Tibial nerve (tissue), 4 donors: ENCODE results near the gene VRK1. TPM values are rescaled to one million over a fixed set of nuclear protein-coding genes. Genes with fewer than 3 reads are reported as not detected.

Experiments used
- DNase-seq, 2 donors: peaks; one replicate each; pipeline ENCODE4 v3.0.0-alpha.2; 2019; ENCODE audit warnings: low spot score in 2 of 2
- H3K27ac ChIP-seq, 4 donors: fragments of 200-600 bp; sonication (generic) in 3 of 4; one replicate each; pipeline ENCODE4 v1.5.1; 2017 to 2019; ENCODE audit warnings: mild to moderate bottlenecking in 1 of 4
- H3K27me3 ChIP-seq, 2 donors: fragments of 200-600 bp; sonication (generic) in 1 of 2; one replicate each; pipeline versions ENCODE4 v1.5.1 to v1.6.0; 2017 to 2019
- H3K36me3 ChIP-seq, 3 donors: fragments of 200-600 bp; sonication (generic); one replicate each; pipeline ENCODE4 v1.5.1; 2018 to 2019
- H3K4me1 ChIP-seq, 4 donors: fragments of 200-600 bp; sonication (generic) in 3 of 4; one replicate each; pipeline ENCODE4 v1.5.1; 2017 to 2019
- H3K4me3 ChIP-seq, 4 donors: fragments of 200-600 bp; sonication (generic) in 3 of 4; one replicate each; pipeline ENCODE4 v1.5.1; 2017 to 2019; ENCODE audit warnings: mild to moderate bottlenecking in 1 of 4, moderate library complexity in 1 of 4
- H3K9me3 ChIP-seq, 4 donors: fragments of 200-600 bp; sonication (generic) in 3 of 4; one replicate each; pipeline ENCODE4 v1.5.1; 2017 to 2019
- EP300 ChIP-seq, 2 donors: sonication (generic); formaldehyde crosslinking; IDR thresholded peaks; one replicate each; pipeline ENCODE4 v1.6.1; 2017; ENCODE audit warnings: antibody characterized with exemption in 2 of 2, mild to moderate bottlenecking in 1 of 2
- POLR2A ChIP-seq, 2 donors: fragments of 450-650 bp; IDR thresholded peaks; one replicate each; pipeline ENCODE4 v1.6.1; 2017; ENCODE audit warnings: antibody characterized with exemption in 2 of 2, mild to moderate bottlenecking in 2 of 2, moderate library complexity in 2 of 2
- WGBS, 2 donors: methylation state at CpG; one replicate each; pipeline ENCODE4 v1.1.5; 2018; 5-methylcytosine and 5-hydroxymethylcytosine counted together
- total RNA-seq, 4 donors: library from RNA; depleted of rRNA; stranded (reverse); fragments of >200 nt; gene quantifications; one replicate each; pipeline ENCODE4 v1.1.0, GENCODE V29; 2016
- TF ChIP-seq, protein P1 (sequence below), 5 experiments: fragments of 200-600 bp in 3 of 5; fragments of 450-650 bp in 2 of 5; sonication (generic) in 3 of 5; IDR thresholded peaks; one replicate each; pipeline ENCODE4 v1.5.1; 2016 to 2019; ENCODE audit warnings: antibody characterized with exemption in 5 of 5, mild to moderate bottlenecking in 3 of 5, moderate library complexity in 2 of 5

VRK1 gene
- total RNA-seq, 4 donors from 2014 or later = 5.4 to 11.0 (median 9.0) TPM

GRCh38 chr14:96911499-96912149 lies 114.4 kb downstream of the VRK1 start:
- WGBS, 2 donors = 12 to 14% methylated on average over 6 of the region's 6 CpGs
- H3K36me3 ChIP-seq = no peaks in the 10 kb centered on the region
- no peak overlapping the region for H3K4me3 ChIP-seq
- no peak overlapping the region for H3K27ac ChIP-seq
- DNase-seq = no peak
- TF ChIP-seq, protein P1, sequence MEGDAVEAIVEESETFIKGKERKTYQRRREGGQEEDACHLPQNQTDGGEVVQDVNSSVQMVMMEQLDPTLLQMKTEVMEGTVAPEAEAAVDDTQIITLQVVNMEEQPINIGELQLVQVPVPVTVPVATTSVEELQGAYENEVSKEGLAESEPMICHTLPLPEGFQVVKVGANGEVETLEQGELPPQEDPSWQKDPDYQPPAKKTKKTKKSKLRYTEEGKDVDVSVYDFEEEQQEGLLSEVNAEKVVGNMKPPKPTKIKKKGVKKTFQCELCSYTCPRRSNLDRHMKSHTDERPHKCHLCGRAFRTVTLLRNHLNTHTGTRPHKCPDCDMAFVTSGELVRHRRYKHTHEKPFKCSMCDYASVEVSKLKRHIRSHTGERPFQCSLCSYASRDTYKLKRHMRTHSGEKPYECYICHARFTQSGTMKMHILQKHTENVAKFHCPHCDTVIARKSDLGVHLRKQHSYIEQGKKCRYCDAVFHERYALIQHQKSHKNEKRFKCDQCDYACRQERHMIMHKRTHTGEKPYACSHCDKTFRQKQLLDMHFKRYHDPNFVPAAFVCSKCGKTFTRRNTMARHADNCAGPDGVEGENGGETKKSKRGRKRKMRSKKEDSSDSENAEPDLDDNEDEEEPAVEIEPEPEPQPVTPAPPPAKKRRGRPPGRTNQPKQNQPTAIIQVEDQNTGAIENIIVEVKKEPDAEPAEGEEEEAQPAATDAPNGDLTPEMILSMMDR (IDR thresholded peaks at IDR 0.05) = no peak
- TF ChIP-seq EP300 (IDR thresholded peaks at IDR 0.05) (no peak), POLR2A (IDR thresholded peaks at IDR 0.05) (no peak)
- no peaks in the 10 kb centered on the region for H3K27me3 ChIP-seq
- H3K4me1 ChIP-seq = no peaks in the 10 kb centered on the region
- H3K9me3 ChIP-seq = peaks cover 0 to 29% (median 2%) of the 10 kb centered on the region in 4 donors

DNA sequence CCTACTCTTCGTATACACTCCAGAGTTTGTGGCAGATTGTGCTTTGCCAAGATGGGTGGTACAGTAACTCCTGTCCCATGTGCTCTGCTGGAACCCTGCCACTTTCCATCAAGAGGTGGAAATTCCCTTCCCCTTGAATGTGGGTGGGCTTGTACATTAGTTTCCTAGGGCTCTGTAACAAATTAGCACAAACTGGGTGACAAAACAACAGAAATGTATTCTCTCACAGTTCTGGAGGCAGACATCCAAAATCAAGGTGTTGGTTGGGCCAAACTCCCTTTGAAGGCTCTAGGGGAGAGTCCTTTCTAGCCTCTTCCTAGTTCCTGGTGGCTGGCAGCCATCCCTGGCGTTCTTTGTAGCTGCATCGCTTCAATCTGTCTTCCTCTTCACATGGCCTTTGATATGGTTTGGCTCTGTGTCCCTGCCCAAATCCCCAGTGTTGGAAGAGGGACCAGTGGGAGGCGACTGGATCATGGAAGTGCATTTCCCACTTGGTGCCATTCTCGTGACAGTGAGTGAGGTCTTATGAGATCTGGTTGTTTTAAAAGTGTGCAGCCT lies 117.5 kb downstream of the VRK1 start:
- no peak for DNase-seq
- Histone ChIP-seq H3K4me3 (no peak overlapping the region), H3K4me1 (no peaks in the 10 kb centered on the region), H3K36me3 (no peaks in the 10 kb centered on the region), H3K27ac (no peak overlapping the region), H3K27me3 (no peaks in the 10 kb centered on the region), H3K9me3 (peaks cover 0 to 14% (median 2%) of the 10 kb centered on the region in 4 donors)
- TF ChIP-seq EP300 (IDR thresholded peaks at IDR 0.05) (no peak), POLR2A (IDR thresholded peaks at IDR 0.05) (no peak)
- TF ChIP-seq, protein P1 (IDR thresholded peaks at IDR 0.05) = no peak
- 70 to 71% methylated on average over 5 of the region's 5 CpGs for WGBS, 2 donors

DNA sequence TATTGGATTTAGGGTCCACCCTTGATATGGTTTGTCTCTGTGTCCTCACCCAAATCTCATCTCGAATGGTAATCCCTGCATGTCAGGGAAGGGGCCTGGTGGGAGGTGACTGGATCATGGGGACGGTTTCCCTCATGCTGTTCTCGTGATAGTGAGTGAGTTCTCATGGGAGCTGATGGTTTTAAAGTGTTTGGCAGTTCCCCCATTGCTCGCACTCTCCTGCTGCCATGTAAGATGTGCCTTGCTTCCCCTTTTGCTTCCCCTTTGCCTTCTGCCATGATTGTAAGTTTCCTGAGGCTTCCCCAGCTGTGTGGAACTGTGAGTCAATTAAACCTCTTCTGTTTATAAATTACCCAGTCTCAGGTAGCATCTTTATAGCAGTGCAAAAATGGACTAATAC lies 118.3 kb downstream of the VRK1 start:
- no peaks in the 10 kb centered on the region for H3K4me1 ChIP-seq
- TF ChIP-seq POLR2A (IDR thresholded peaks at IDR 0.05) (no peak), EP300 (IDR thresholded peaks at IDR 0.05) (no peak)
- TF ChIP-seq, protein P1 (IDR thresholded peaks at IDR 0.05) = no peak
- WGBS, 2 donors = 93 to 98% methylated on average over 4 of the region's 4 CpGs
- DNase-seq = no peak
- H3K36me3 ChIP-seq = no peaks in the 10 kb centered on the region
- H3K27me3 ChIP-seq = no peaks in the 10 kb centered on the region
- no peak overlapping the region for H3K4me3 ChIP-seq
- H3K9me3 ChIP-seq = peaks cover 0 to 6% (median 0%) of the 10 kb centered on the region in 4 donors
- H3K27ac ChIP-seq = no peak overlapping the region

GRCh38 chr14:96916751-96917150 lies 119.6 kb downstream of the VRK1 start:
- Histone ChIP-seq H3K27me3 (no peaks in the 10 kb centered on the region), H3K4me3 (no peak overlapping the region), H3K36me3 (no peaks in the 10 kb centered on the region), H3K9me3 (peaks cover 0 to 10% (median 0%) of the 10 kb centered on the region in 4 donors), H3K4me1 (no peaks in the 10 kb centered on the region), H3K27ac (no peak overlapping the region)
- no peak for TF ChIP-seq EP300 (IDR thresholded peaks at IDR 0.05)
- TF ChIP-seq POLR2A (IDR thresholded peaks at IDR 0.05) = no peak
- TF ChIP-seq, protein P1 (IDR thresholded peaks at IDR 0.05) = no peak
- WGBS, 2 donors = 93 to 97% methylated on average over 1 of the region's 1 CpG
- no peak for DNase-seq

GRCh38 chr14:96917442-96917963 lies 120.3 kb downstream of the VRK1 start:
- 47 to 58% methylated on average over 7 of the region's 7 CpGs for WGBS, 2 donors

More at GRCh38 chr14:96917442-96917963, 120.3 kb downstream of the VRK1 start:
- Histone ChIP-seq H3K4me3 (no peak overlapping the region), H3K9me3 (peaks cover 0 to 16% (median 0%) of the 10 kb centered on the region in 4 donors), H3K27me3 (no peaks in the 10 kb centered on the region), H3K4me1 (no peaks in the 10 kb centered on the region), H3K36me3 (no peaks in the 10 kb centered on the region), H3K27ac (no peak overlapping the region)
- no peak for DNase-seq
- TF ChIP-seq, protein P1 (IDR thresholded peaks at IDR 0.05) = no peak
- TF ChIP-seq EP300 (IDR thresholded peaks at IDR 0.05) (no peak), POLR2A (IDR thresholded peaks at IDR 0.05) (no peak)
